ENCODE results near the gene ADK. TPM values are rescaled to one million over a fixed set of nuclear protein-coding genes. Genes with fewer than 3 reads are reported as not detected.

The ADK gene
- total RNA-seq, 1 donor from 2014 or later = 26.2 TPM

GRCh38 chr10:74275755-74276290, 124.8 kb downstream of the ADK start:
- H3K27ac Mint-ChIP-seq = peak overlapping the region; percentile 67
- DNase-seq (ENCODE audit: low spot score in 2 of 2, unreplicated experiment in 2 of 2) = no peak
- H3K4me3 Mint-ChIP-seq = no peak overlapping the region
- H3K27me3 Mint-ChIP-seq (ENCODE audit: low read depth) = no peaks in the 10 kb centered on the region
- no peaks in the 10 kb centered on the region for H3K9me3 Mint-ChIP-seq
- H3K36me3 Mint-ChIP-seq = no peaks in the 10 kb centered on the region
- H3K4me1 Mint-ChIP-seq = peaks cover 19% of the 10 kb centered on the region
- TF ChIP-seq CTCF (IDR thresholded peaks at IDR 0.05; ENCODE audit: unreplicated experiment) = no peak

- no peak overlapping the region for H3K27ac Mint-ChIP-seq
- TF ChIP-seq CTCF (IDR thresholded peaks at IDR 0.05; ENCODE audit: unreplicated experiment) = no peak
- no peaks in the 10 kb centered on the region for H3K27me3 Mint-ChIP-seq (ENCODE audit: low read depth)
- H3K4me3 Mint-ChIP-seq = no peak overlapping the region
- no peaks in the 10 kb centered on the region for H3K9me3 Mint-ChIP-seq
- H3K4me1 Mint-ChIP-seq = peaks cover 23% of the 10 kb centered on the region
- no peak for DNase-seq (ENCODE audit: low spot score in 2 of 2, unreplicated experiment in 2 of 2)
- no peaks in the 10 kb centered on the region for H3K36me3 Mint-ChIP-seq
Observed at GRCh38 chr10:74276416-74276815, 125.4 kb downstream of the ADK start.

- no peak overlapping the region for H3K27ac Mint-ChIP-seq
- peaks cover 20% of the 10 kb centered on the region for H3K4me1 Mint-ChIP-seq
- peaks cover 8% of the 10 kb centered on the region for H3K9me3 Mint-ChIP-seq
- H3K36me3 Mint-ChIP-seq = peaks cover 4% of the 10 kb centered on the region
- H3K27me3 Mint-ChIP-seq (ENCODE audit: low read depth) = no peaks in the 10 kb centered on the region
- DNase-seq (ENCODE audit: low spot score in 2 of 2, unreplicated experiment in 2 of 2) = no peak
- H3K4me3 Mint-ChIP-seq = no peak overlapping the region
- TF ChIP-seq CTCF (IDR thresholded peaks at IDR 0.05; ENCODE audit: unreplicated experiment) = no peak
Observed at GRCh38 chr10:74282151-74282847, 131.3 kb downstream of the ADK start.

- no peak overlapping the region for H3K4me3 Mint-ChIP-seq
- DNase-seq (ENCODE audit: low spot score in 2 of 2, unreplicated experiment in 2 of 2) = no peak
- H3K27ac Mint-ChIP-seq = peak overlapping the region; percentile 3
- TF ChIP-seq CTCF (IDR thresholded peaks at IDR 0.05; ENCODE audit: unreplicated experiment) = no peak
- peaks cover 4% of the 10 kb centered on the region for H3K36me3 Mint-ChIP-seq
- H3K27me3 Mint-ChIP-seq (ENCODE audit: low read depth) = no peaks in the 10 kb centered on the region
- peaks cover 20% of the 10 kb centered on the region for H3K4me1 Mint-ChIP-seq
- H3K9me3 Mint-ChIP-seq = peaks cover 8% of the 10 kb centered on the region
Observed at GRCh38 chr10:74282848-74283210, 131.8 kb downstream of the ADK start.

- H3K9me3 Mint-ChIP-seq = peaks cover 8% of the 10 kb centered on the region
- TF ChIP-seq CTCF (IDR thresholded peaks at IDR 0.05; ENCODE audit: unreplicated experiment) = no peak
- H3K27me3 Mint-ChIP-seq (ENCODE audit: low read depth) = no peaks in the 10 kb centered on the region
- H3K36me3 Mint-ChIP-seq = peaks cover 4% of the 10 kb centered on the region
- H3K27ac Mint-ChIP-seq = no peak overlapping the region
- no peak for DNase-seq (ENCODE audit: low spot score in 2 of 2, unreplicated experiment in 2 of 2)
- H3K4me3 Mint-ChIP-seq = no peak overlapping the region
- peaks cover 29% of the 10 kb centered on the region for H3K4me1 Mint-ChIP-seq
Observed at GRCh38 chr10:74289188-74289587, 138.2 kb downstream of the ADK start.

Data from mesothelial cell of epicardium (in vitro differentiated cells).